HFFc6 (cell line): ENCODE measurements around the gene HIPK4. TPM values are rescaled to one million over a fixed set of nuclear protein-coding genes. Genes with fewer than 3 reads are reported as not detected.
A peak's percentile ranks its signal among the peaks of the same experiment; 100 is the strongest.

Source experiments
- DNase-seq: peaks from one replicate; pipeline ENCODE4 v3.0.0-alpha.2; 2018
- H3K27ac Mint-ChIP-seq: 2 replicates; pipeline ENCODE4 v1.8.0; 2020; ENCODE audit warnings: mild to moderate bottlenecking, mixed read lengths
- H3K27me3 Mint-ChIP-seq: 2 replicates; pipeline ENCODE4 v1.8.0; 2021; ENCODE audit warnings: mild to moderate bottlenecking, moderate library complexity, mixed read lengths; ENCODE audit not compliant: insufficient read depth
- H3K36me3 Mint-ChIP-seq: 2 replicates; pipeline ENCODE4 v1.8.0; 2021; ENCODE audit warnings: low read depth, mixed read lengths
- H3K4me1 Mint-ChIP-seq: 2 replicates; pipeline ENCODE4 v1.8.0; 2020; ENCODE audit warnings: low read depth, mixed read lengths
- H3K4me3 Mint-ChIP-seq: 2 replicates; pipeline ENCODE4 v1.8.0; 2020; ENCODE audit warnings: mild to moderate bottlenecking, moderate library complexity, mixed read lengths
- H3K9me3 Mint-ChIP-seq: 2 replicates; pipeline ENCODE4 v1.8.0; 2020; ENCODE audit warnings: mild to moderate bottlenecking, mixed read lengths
- CTCF ChIP-seq: fragments of 200-600 bp; sonication (generic); IDR thresholded peaks from 2 replicates; pipeline ENCODE4 v1.5.0; 2021; ENCODE audit warnings: antibody characterized with exemption, mild to moderate bottlenecking
- total RNA-seq, 6 experiments: library from RNA; stranded (reverse); fragmentation: NEBNext Ultra II Directional; extraction: Animal tissue kit (Norgen Biotek cat#: 25700); gene quantifications; 2 replicates in 1 of 6; 3 replicates in 5 of 6; pipeline ENCODE4 v1.2.3, GENCODE V29; 2021

Gene HIPK4
- total RNA-seq, 6 experiments from 2014 or later: 0.07 to 0.11 (median 0.10) TPM; not detected in 2

GRCh38 chr19:40344422-40344821 lies 45.6 kb downstream of the HIPK4 start:
- DNase-seq: no peak
- Mint-ChIP-seq H3K4me1 (peaks cover 28% of the 10 kb centered on the region), H3K27me3 (peaks cover 2% of the 10 kb centered on the region), H3K36me3 (peaks cover 9% of the 10 kb centered on the region; the same call in 1 of the 2 replicates), H3K4me3 (no peak overlapping the region), H3K27ac (no peak overlapping the region), H3K9me3 (no peaks in the 10 kb centered on the region)
- no peak for TF ChIP-seq CTCF

DNA sequence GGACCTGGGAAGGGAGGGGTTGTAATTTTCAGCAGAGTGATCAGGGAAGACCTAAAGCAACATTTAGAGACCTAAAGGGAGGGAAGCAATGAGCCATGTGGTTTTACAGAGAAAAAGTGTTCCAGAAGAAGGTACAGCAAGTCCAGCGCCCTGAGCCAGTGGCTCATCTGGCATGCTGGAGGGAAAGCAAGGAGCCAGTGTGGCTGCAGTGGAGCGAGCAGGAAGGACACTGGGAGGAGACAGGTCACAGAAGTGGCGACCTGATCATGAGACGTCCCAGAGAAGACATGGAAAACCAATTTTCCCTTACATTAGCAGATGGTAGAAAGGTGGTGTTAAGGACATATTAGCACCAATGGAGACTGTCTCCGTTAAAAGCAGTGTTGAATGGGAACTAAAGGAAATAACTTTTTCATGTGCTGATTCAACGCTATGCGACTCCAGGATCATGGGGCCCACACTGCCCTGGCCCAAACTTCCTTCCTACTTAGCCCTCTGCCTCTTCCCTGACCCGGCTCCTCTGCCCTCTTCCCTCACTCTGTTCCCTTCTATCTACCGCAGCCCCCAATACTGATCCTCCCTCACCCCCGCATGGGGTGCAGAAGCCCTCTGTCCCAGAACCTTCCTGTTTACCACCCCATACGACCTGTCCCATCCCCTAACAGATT lies 47.2 kb downstream of the HIPK4 start:
- H3K4me1 Mint-ChIP-seq: peaks cover 22% of the 10 kb centered on the region
- no peak for DNase-seq
- no peaks in the 10 kb centered on the region for H3K9me3 Mint-ChIP-seq
- no peaks in the 10 kb centered on the region; the same call in 1 of the 2 replicates for H3K27me3 Mint-ChIP-seq
- H3K36me3 Mint-ChIP-seq: peaks cover 13% of the 10 kb centered on the region; the same call in 1 of the 2 replicates
- no peak for TF ChIP-seq CTCF
- no peak overlapping the region for H3K4me3 Mint-ChIP-seq
- H3K27ac Mint-ChIP-seq: no peak overlapping the region

- no peak overlapping the region for H3K4me3 Mint-ChIP-seq
- H3K27ac Mint-ChIP-seq: peak overlapping the region; percentile 72
- TF ChIP-seq CTCF: no peak
These were observed 48.1 kb downstream of the HIPK4 start for GRCh38 chr19:40341601-40342482.

DNA sequence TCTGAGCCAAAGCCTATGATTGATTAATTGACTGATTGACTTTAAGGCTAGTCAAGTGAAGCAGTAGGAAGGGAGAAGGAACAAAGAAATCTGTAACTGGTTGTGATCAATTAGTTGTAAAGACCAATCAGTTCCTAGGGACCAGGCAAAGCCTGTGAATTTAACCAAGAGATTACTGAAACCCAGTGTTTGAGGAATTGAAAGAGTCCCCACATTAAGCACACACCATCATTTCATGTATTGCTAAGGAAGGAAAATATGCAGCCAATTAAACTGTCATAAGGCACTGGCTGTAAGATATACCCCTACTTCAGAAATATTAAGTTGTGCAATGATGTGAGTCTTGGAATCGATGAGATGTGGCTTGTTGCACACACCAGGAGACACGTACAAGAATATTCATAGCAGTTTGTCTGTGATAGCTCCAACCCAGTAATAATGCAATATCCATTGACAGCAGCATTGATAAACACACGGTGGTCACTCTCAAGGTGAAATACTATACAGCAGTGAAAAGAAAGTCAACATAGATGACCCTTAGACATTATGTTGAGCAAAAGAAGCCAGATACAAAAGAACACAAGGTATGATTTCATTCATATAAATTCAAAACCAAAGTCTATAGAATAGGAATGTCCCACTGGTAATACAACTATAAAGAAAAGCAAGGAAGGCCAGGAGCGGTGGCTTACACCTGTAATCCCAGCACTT lies 50.8 kb downstream of the HIPK4 start:
- peaks cover 14% of the 10 kb centered on the region; the same call in 1 of the 2 replicates for H3K36me3 Mint-ChIP-seq
- no peak for TF ChIP-seq CTCF
- peaks cover 15% of the 10 kb centered on the region; the same call in 1 of the 2 replicates for H3K4me1 Mint-ChIP-seq
- no peak overlapping the region for H3K4me3 Mint-ChIP-seq
- no peak overlapping the region for H3K27ac Mint-ChIP-seq
- no peaks in the 10 kb centered on the region for H3K27me3 Mint-ChIP-seq
- DNase-seq: no peak
- no peaks in the 10 kb centered on the region for H3K9me3 Mint-ChIP-seq

More at GRCh38 chr19:40341601-40342482, 48.1 kb downstream of the HIPK4 start:
- no peak for DNase-seq
- H3K27me3 Mint-ChIP-seq: no peaks in the 10 kb centered on the region; the same call in 1 of the 2 replicates
- H3K9me3 Mint-ChIP-seq: no peaks in the 10 kb centered on the region
- H3K36me3 Mint-ChIP-seq: peaks cover 13% of the 10 kb centered on the region; the same call in 1 of the 2 replicates
- H3K4me1 Mint-ChIP-seq: peaks cover 12% of the 10 kb centered on the region

GRCh38 chr19:40337594-40337993 lies 52.4 kb downstream of the HIPK4 start:
- Mint-ChIP-seq H3K4me3 (no peak overlapping the region), H3K36me3 (peaks cover 14% of the 10 kb centered on the region; the same call in 1 of the 2 replicates), H3K9me3 (no peaks in the 10 kb centered on the region), H3K4me1 (peaks cover 15% of the 10 kb centered on the region; the same call in 1 of the 2 replicates), H3K27ac (no peak overlapping the region), H3K27me3 (no peaks in the 10 kb centered on the region)
- DNase-seq: no peak
- no peak for TF ChIP-seq CTCF
